Measurements from ENCODE around the gene MAP6D1. TPM values are rescaled to one million over a fixed set of nuclear protein-coding genes. Genes with fewer than 3 reads are reported as not detected.

MAP6D1 gene
- total and polyA plus RNA-seq, 9 of the 15 experiments (the other 6 are each of a cell fraction or from before 2014, with no cell fraction given) = 0.16 to 1.5 (median 0.44) TPM; not detected in 3

DNA sequence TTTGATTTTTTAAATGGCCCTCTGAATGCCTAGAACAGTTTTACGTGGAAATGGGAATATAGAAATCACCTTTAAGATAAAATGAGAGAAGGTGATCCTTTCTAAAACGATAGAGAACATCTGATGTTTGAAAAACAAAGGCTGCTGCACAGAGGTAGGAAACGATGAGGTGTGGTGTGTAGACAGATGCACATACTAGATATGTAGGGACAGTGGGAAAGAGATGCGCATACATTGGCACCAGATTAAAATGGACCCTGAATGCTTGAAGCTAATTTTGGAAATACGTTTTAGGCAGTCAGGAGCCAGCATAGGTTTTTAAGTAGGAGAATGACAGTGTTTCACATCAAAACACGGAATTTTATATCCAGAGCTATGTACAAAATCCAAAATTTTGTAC, 29.0 kb downstream of the MAP6D1 start (continued):
- TF ChIP-seq KAT2B (IDR thresholded peaks at IDR 0.05; ENCODE audit: low read depth, low read length) (no peak), XRCC3 (IDR thresholded peaks at IDR 0.05) (no peak), POLR2H (tag; IDR thresholded peaks at IDR 0.05; ENCODE audit: low read depth) (no peak)

DNA sequence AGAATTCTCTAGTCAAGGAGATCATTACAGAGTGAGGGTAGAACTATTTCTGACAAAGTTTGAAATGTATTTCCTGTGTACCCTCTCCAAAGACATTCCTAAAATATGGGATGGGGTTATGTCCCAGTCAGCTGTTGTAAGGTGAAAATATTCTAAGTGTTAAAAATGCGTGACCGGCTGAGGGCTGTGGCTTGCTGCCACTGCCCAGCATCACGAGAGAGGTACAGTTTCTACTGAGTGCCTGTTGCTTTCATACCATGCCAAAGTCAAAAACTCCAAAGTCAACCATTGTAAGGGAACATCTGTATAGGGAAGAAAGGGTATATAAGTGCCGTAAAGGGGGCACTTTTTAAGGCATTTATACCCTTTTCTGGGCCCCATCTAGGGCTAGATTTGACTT, 30.9 kb downstream of the MAP6D1 start:
- H3K27me3 ChIP-seq (ENCODE audit: control insufficient read depth in 2 of 2, insufficient read depth in 2 of 2, low read length in 2 of 2) = no peaks in the 10 kb centered on the region
- H4K20me1 ChIP-seq (replicated peaks; ENCODE audit: control insufficient read depth, insufficient read depth, low read length) = no peaks in the 10 kb centered on the region
- H3K9me1 ChIP-seq (ENCODE audit: control insufficient read depth, insufficient read depth, low read length) = no peaks in the 10 kb centered on the region
- ChIA-PET CTCF (ENCODE audit: low intra/inter-chr PET ratio) (no interaction called here), POLR2A (no interaction called here)
- intact Hi-C loops (cut with micrococcal nuclease) = no loop called here
- H2AFZ ChIP-seq (ENCODE audit: low read depth, low read length) = no peak overlapping the region
- H3K4me1 ChIP-seq (replicated peaks in 1 of 2; ENCODE audit: control insufficient read depth in 2 of 2, insufficient read depth in 2 of 2, low read length in 2 of 2) = peaks cover 0 to 6% of the 10 kb centered on the region in 2 experiments; a peak in 4 of 5 replicates
- BruUV-seq (replicated peaks) = no TSS peak
- FAIRE-seq (no peak), DNase-seq (ENCODE audit: extremely low read depth in 1 of 4, low spot score in 3 of 4) (no peak), ATAC-seq (no peak)
- H3K79me2 ChIP-seq (ENCODE audit: control insufficient read depth, insufficient read depth, low read length) = no peaks in the 10 kb centered on the region
- no peak overlapping the region for H3K4me2 ChIP-seq (ENCODE audit: insufficient read depth, low read length)
- H3K9me3 ChIP-seq (replicated peaks; ENCODE audit: control insufficient read depth, insufficient read depth, low read depth, low read length) = no peaks in the 10 kb centered on the region
- no peak overlapping the region for H3K27ac ChIP-seq (ENCODE audit: extremely low read depth, low read depth, low read length)
- in situ Hi-C loops (cut with MboI) = no loop called here
- no peak overlapping the region for H3K9ac ChIP-seq (ENCODE audit: insufficient read depth in 1 of 2, low read depth in 2 of 2, low read length in 2 of 2)
- no peak overlapping the region for H3K4me3 ChIP-seq
- WGBS (ENCODE audit: insufficient coverage, low coverage, missing lambda C conversion rate) = 90% methylated on average over 4 of the region's 4 CpGs
- H3K36me3 ChIP-seq (ENCODE audit: control insufficient read depth, insufficient read depth, low read length) = peaks cover 63% of the 10 kb centered on the region; the same call in 2 of the 3 replicates
- TF ChIP-seq LARP7 (IDR thresholded peaks at IDR 0.05) = no peak
- TF ChIP-seq, protein P1, sequence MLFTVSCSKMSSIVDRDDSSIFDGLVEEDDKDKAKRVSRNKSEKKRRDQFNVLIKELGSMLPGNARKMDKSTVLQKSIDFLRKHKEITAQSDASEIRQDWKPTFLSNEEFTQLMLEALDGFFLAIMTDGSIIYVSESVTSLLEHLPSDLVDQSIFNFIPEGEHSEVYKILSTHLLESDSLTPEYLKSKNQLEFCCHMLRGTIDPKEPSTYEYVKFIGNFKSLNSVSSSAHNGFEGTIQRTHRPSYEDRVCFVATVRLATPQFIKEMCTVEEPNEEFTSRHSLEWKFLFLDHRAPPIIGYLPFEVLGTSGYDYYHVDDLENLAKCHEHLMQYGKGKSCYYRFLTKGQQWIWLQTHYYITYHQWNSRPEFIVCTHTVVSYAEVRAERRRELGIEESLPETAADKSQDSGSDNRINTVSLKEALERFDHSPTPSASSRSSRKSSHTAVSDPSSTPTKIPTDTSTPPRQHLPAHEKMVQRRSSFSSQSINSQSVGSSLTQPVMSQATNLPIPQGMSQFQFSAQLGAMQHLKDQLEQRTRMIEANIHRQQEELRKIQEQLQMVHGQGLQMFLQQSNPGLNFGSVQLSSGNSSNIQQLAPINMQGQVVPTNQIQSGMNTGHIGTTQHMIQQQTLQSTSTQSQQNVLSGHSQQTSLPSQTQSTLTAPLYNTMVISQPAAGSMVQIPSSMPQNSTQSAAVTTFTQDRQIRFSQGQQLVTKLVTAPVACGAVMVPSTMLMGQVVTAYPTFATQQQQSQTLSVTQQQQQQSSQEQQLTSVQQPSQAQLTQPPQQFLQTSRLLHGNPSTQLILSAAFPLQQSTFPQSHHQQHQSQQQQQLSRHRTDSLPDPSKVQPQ (CRISPR knock-in tag; IDR thresholded peaks at IDR 0.05; ENCODE audit: borderline replicate concordance) = no peak
- TF ChIP-seq HDAC8 (tag; IDR thresholded peaks at IDR 0.05) = no peak
- no peak for TF ChIP-seq ZC3H4 (CRISPR knock-in tag; IDR thresholded peaks at IDR 0.05; ENCODE audit: borderline replicate concordance)
- no peak for TF ChIP-seq ZNF311 (CRISPR knock-in tag; IDR thresholded peaks at IDR 0.05)
- TF ChIP-seq, protein P2, sequence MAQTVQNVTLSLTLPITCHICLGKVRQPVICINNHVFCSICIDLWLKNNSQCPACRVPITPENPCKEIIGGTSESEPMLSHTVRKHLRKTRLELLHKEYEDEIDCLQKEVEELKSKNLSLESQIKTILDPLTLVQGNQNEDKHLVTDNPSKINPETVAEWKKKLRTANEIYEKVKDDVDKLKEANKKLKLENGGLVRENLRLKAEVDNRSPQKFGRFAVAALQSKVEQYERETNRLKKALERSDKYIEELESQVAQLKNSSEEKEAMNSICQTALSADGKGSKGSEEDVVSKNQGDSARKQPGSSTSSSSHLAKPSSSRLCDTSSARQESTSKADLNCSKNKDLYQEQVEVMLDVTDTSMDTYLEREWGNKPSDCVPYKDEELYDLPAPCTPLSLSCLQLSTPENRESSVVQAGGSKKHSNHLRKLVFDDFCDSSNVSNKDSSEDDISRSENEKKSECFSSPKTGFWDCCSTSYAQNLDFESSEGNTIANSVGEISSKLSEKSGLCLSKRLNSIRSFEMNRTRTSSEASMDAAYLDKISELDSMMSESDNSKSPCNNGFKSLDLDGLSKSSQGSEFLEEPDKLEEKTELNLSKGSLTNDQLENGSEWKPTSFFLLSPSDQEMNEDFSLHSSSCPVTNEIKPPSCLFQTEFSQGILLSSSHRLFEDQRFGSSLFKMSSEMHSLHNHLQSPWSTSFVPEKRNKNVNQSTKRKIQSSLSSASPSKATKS (CRISPR knock-in tag; IDR thresholded peaks at IDR 0.05) = no peak
- TF ChIP-seq, protein P3, sequence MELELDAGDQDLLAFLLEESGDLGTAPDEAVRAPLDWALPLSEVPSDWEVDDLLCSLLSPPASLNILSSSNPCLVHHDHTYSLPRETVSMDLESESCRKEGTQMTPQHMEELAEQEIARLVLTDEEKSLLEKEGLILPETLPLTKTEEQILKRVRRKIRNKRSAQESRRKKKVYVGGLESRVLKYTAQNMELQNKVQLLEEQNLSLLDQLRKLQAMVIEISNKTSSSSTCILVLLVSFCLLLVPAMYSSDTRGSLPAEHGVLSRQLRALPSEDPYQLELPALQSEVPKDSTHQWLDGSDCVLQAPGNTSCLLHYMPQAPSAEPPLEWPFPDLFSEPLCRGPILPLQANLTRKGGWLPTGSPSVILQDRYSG (tag; conservative IDR thresholded peaks at IDR 0.05; ENCODE audit: low read depth) = no peak
- TF ChIP-seq HDAC2 (IDR thresholded peaks at IDR 0.05) = no peak
- TF ChIP-seq, protein P4, sequence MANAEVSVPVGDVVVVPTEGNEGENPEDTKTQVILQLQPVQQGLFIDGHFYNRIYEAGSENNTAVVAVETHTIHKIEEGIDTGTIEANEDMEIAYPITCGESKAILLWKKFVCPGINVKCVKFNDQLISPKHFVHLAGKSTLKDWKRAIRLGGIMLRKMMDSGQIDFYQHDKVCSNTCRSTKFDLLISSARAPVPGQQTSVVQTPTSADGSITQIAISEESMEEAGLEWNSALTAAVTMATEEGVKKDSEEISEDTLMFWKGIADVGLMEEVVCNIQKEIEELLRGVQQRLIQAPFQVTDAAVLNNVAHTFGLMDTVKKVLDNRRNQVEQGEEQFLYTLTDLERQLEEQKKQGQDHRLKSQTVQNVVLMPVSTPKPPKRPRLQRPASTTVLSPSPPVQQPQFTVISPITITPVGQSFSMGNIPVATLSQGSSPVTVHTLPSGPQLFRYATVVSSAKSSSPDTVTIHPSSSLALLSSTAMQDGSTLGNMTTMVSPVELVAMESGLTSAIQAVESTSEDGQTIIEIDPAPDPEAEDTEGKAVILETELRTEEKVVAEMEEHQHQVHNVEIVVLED (CRISPR knock-in tag; IDR thresholded peaks at IDR 0.05) = no peak
